Measurements from ENCODE around the gene TRIO. TPM values are rescaled to one million over a fixed set of nuclear protein-coding genes. Genes with fewer than 3 reads are reported as not detected.

The TRIO gene
- total RNA-seq, 1 experiment from 2014 or later = 99.8 TPM

DNA sequence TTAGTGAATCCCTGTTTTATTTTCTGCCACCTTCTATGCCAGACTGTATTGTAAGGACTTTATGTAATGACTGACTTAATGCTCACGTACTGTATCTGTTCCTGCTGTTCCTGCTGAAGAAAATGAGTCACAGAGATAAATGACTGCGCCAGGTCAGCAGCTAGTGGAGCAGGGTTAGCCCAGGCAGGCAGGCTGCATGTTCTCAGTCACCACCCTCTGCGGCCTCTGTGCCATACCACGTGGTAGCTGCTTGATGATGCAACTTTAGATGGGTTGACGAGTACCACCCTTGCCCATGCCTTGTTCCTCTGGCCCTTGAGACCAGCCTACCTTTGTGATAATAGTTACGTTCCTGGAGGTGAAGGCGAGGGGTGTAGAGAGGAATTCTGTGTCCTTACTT, 161.9 kb downstream of the TRIO start:
- no peak for DNase-seq (ENCODE audit: low spot score)
- CTCF ChIA-PET = no interaction called here
- no TSS peak for BruUV-seq (replicated peaks)
- POLR2A ChIA-PET (ENCODE audit: low non-redundant PET) = no interaction called here
- Histone ChIP-seq H3K27me3 (replicated peaks; ENCODE audit: insufficient read depth, low read depth, low read length, poor library complexity) (no peaks in the 10 kb centered on the region), H3K27ac (ENCODE audit: low read depth, low read length, poor library complexity, severe bottlenecking) (no peak overlapping the region), H3K9me3 (ENCODE audit: low read depth, low read length, poor library complexity, severe bottlenecking) (no peaks in the 10 kb centered on the region), H3K4me3 (ENCODE audit: low read depth, low read length, poor library complexity, severe bottlenecking) (no peak overlapping the region), H3K36me3 (ENCODE audit: insufficient read depth, low read length, poor library complexity, severe bottlenecking) (no peaks in the 10 kb centered on the region), H3K4me1 (ENCODE audit: insufficient read depth, low read length, poor library complexity, severe bottlenecking) (no peaks in the 10 kb centered on the region)
- TF ChIP-seq, protein P1, sequence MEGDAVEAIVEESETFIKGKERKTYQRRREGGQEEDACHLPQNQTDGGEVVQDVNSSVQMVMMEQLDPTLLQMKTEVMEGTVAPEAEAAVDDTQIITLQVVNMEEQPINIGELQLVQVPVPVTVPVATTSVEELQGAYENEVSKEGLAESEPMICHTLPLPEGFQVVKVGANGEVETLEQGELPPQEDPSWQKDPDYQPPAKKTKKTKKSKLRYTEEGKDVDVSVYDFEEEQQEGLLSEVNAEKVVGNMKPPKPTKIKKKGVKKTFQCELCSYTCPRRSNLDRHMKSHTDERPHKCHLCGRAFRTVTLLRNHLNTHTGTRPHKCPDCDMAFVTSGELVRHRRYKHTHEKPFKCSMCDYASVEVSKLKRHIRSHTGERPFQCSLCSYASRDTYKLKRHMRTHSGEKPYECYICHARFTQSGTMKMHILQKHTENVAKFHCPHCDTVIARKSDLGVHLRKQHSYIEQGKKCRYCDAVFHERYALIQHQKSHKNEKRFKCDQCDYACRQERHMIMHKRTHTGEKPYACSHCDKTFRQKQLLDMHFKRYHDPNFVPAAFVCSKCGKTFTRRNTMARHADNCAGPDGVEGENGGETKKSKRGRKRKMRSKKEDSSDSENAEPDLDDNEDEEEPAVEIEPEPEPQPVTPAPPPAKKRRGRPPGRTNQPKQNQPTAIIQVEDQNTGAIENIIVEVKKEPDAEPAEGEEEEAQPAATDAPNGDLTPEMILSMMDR (conservative IDR thresholded peaks at IDR 0.05; ENCODE audit: low read depth, low read length) = no peak
- TF ChIP-seq EZH2 (IDR thresholded peaks at IDR 0.05; ENCODE audit: borderline replicate concordance, low read depth, low read length, poor library complexity, severe bottlenecking) = no peak
- intact Hi-C loops (cut with micrococcal nuclease; ENCODE audit: unreplicated experiment) = no loop called here

DNA sequence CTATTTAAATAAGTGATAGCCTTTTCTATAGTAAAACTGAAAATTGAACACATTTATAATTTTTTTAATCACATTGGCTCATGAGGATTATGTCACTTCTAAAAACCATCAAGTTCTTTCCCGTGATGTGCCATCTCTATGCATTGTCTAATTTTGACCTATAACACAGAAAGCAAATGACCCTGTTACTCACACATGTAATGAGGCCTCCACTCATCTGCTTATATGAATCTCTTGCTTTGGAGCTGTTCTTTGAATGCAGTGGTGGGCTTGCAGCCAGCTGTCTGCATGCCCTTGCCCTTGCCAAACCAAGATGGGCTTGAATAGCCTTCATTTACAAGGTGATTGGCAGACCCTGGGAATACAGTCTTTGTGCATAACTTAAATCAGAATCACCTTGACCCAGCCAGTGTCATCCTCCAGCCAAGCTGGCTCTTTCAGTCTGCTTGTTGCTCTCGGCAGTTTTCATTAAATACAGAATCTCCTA, 163.2 kb downstream of the TRIO start:
- H3K4me3 ChIP-seq (ENCODE audit: low read depth, low read length, poor library complexity, severe bottlenecking) = no peak overlapping the region
- intact Hi-C loops (cut with micrococcal nuclease; ENCODE audit: unreplicated experiment) = no loop called here
- no peaks in the 10 kb centered on the region for H3K4me1 ChIP-seq (ENCODE audit: insufficient read depth, low read length, poor library complexity, severe bottlenecking)
- H3K36me3 ChIP-seq (ENCODE audit: insufficient read depth, low read length, poor library complexity, severe bottlenecking) = no peaks in the 10 kb centered on the region
- ChIA-PET CTCF (no interaction called here), POLR2A (ENCODE audit: low non-redundant PET) (no interaction called here)
- BruUV-seq (replicated peaks) = no TSS peak
- DNase-seq (ENCODE audit: low spot score) = no peak
- TF ChIP-seq, protein P1 (conservative IDR thresholded peaks at IDR 0.05; ENCODE audit: low read depth, low read length) = no peak
- no peak for TF ChIP-seq EZH2 (IDR thresholded peaks at IDR 0.05; ENCODE audit: borderline replicate concordance, low read depth, low read length, poor library complexity, severe bottlenecking)
- no peaks in the 10 kb centered on the region for H3K9me3 ChIP-seq (ENCODE audit: low read depth, low read length, poor library complexity, severe bottlenecking)
- H3K27ac ChIP-seq (ENCODE audit: low read depth, low read length, poor library complexity, severe bottlenecking) = no peak overlapping the region
- H3K27me3 ChIP-seq (replicated peaks; ENCODE audit: insufficient read depth, low read depth, low read length, poor library complexity) = no peaks in the 10 kb centered on the region

DNA sequence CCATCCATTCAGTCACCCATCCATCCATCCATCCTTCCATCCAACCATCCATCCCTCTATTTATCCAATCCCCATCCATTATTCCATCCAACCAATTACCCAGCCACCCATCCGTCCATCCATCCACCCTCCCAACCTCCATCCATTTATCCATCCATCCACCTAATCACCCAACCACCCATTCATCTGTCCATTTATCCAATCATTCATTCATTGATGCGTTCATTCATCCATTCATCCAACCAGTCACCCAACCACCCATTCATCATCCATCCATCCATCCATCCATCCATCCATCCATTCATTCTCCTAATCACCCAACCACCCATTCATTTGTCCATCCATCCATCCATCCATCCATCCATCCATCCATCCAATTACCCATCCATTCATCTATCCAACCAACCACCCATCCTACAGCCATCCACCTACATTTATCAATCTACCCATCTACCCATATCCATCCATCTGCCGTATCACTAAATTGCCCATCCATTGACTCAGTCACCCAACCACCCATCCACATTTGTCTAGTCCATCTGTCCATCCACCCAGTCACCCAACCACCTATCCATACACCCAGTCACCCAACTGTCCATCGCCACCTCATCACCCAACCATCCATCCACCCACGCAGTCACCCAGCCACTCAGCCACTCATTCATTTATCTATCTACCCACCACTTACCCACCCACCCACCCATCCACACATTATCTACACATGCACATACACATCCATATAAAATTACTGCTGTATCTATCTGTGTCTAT, 165.4 kb downstream of the TRIO start:
- Histone ChIP-seq H3K36me3 (ENCODE audit: insufficient read depth, low read length, poor library complexity, severe bottlenecking) (no peaks in the 10 kb centered on the region), H3K27me3 (replicated peaks; ENCODE audit: insufficient read depth, low read depth, low read length, poor library complexity) (no peaks in the 10 kb centered on the region), H3K4me3 (ENCODE audit: low read depth, low read length, poor library complexity, severe bottlenecking) (no peak overlapping the region), H3K27ac (ENCODE audit: low read depth, low read length, poor library complexity, severe bottlenecking) (no peak overlapping the region), H3K9me3 (ENCODE audit: low read depth, low read length, poor library complexity, severe bottlenecking) (no peaks in the 10 kb centered on the region), H3K4me1 (ENCODE audit: insufficient read depth, low read length, poor library complexity, severe bottlenecking) (no peaks in the 10 kb centered on the region)
- BruUV-seq (replicated peaks) = no TSS peak
- intact Hi-C loops (cut with micrococcal nuclease; ENCODE audit: unreplicated experiment) = no loop called here
- ChIA-PET POLR2A (ENCODE audit: low non-redundant PET) (no interaction called here), CTCF (no interaction called here)
- no peak for TF ChIP-seq EZH2 (IDR thresholded peaks at IDR 0.05; ENCODE audit: borderline replicate concordance, low read depth, low read length, poor library complexity, severe bottlenecking)
- TF ChIP-seq, protein P1 (conservative IDR thresholded peaks at IDR 0.05; ENCODE audit: low read depth, low read length) = no peak
- no peak for DNase-seq (ENCODE audit: low spot score)

Data from A673 (cell line).